Activated B cell treated with CpG ODN at 0.5 μM for 24 hours (primary cell): ENCODE results near the gene SLX9. TPM values are rescaled to one million over a fixed set of nuclear protein-coding genes. Genes with fewer than 3 reads are reported as not detected.

Source experiments
- ATAC-seq: fragments of 200-7000 bp; cut with Tn5 transposase; one replicate; pipeline ENCODE4 v1.10.0; 2021; ENCODE audit warnings: low read depth, mild to moderate bottlenecking, moderate library complexity
- CTCF ChIA-PET: fragments of 350-600 bp; sonication (Branson Sonifier 250); formaldehyde crosslinking; loops from one replicate; lab custom pipeline; 2021; ENCODE audit warnings: antibody characterized with exemption; lab: Charles Lee
- POLR2A ChIA-PET: fragments of 350-600 bp; sonication (Branson Sonifier 250); formaldehyde crosslinking; loops from one replicate; lab custom pipeline; 2021; ENCODE audit warnings: antibody characterized with exemption; lab: Charles Lee
- DNase-seq: peaks from one replicate; pipeline ENCODE4 v3.0.0; 2022
- H3K27ac Mint-ChIP-seq: one replicate; pipeline ENCODE4 v1.8.0; 2020; ENCODE audit warnings: mixed read lengths
- H3K27me3 Mint-ChIP-seq: one replicate; pipeline ENCODE4 v1.8.0; 2021; ENCODE audit warnings: mixed read lengths
- H3K36me3 Mint-ChIP-seq: one replicate; pipeline ENCODE4 v1.8.0; 2021; ENCODE audit warnings: low read depth, mixed read lengths
- H3K4me1 Mint-ChIP-seq: one replicate; pipeline ENCODE4 v1.8.0; 2021; ENCODE audit warnings: mixed read lengths
- H3K4me3 Mint-ChIP-seq: one replicate; pipeline ENCODE4 v1.8.0; 2020; ENCODE audit warnings: mild to moderate bottlenecking, mixed read lengths
- H3K9me3 Mint-ChIP-seq: one replicate; pipeline ENCODE4 v1.8.0; 2020; ENCODE audit warnings: mixed read lengths
- intact Hi-C: fragments of 100-400 bp; cut with micrococcal nuclease; formaldehyde crosslinking; loops from one replicate; pipeline ENCODE4 v1.15.1; 2024
- total RNA-seq: library from RNA; stranded (reverse); gene quantifications from 2 replicates; pipeline ENCODE4 v1.2.3, GENCODE V29; 2022
- TF ChIP-seq, protein P1 (sequence below): fragments of 200-600 bp; IDR thresholded peaks from one replicate; pipeline ENCODE4 v1.8.0; 2022; ENCODE audit warnings: antibody characterized with exemption, mild to moderate bottlenecking

SLX9 gene
- total RNA-seq, 1 donor from 2014 or later, result 26.0 TPM

DNA sequence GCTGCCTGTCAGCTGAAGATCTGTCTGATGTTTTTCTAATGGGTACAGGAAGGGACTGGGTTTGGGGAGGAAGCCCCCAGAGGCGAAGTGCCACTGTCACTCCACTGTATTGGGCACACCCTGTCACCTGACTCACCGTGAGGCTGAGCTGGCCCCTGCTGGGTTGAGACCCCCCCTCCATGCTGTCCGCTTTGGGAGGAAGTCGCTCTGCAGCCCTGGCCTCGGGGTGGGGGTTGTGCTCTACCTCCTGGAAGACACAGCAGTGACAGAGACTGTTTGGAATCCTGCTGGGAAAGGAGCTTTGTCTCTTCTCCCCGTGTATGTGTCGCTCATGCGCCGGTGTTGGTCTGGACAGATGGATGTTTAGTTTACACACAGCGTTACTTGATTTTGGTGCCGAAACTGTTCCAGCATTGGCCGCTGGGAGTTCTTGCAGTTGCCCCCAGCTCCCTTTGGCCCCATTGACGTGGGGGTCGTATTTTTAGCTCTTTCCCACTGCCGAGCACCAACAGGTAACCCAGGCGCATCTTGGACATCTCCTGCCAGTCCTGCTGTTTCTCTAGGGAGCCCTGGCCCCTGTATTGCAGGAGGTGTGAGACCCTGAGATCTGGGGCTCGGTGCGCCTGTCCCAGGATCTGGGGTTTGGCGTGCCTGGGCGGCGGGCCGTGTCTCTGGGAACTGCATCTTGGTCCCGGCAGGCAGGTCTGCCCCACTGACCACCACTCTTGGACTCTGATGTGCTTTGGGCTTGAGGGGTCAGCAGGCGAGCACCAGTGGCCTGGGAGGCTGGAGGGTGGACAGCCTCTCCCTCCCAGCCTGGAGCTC is 30.3 kb downstream of the SLX9 start:
- ATAC-seq, result no peak
- CTCF ChIA-PET, result interaction anchor here (1.3 kb wide), 1 partner anchor 167 kb away, joined by 4 read pairs; no protein-coding TSS in a partner anchor
- H3K4me3 Mint-ChIP-seq, result no peak overlapping the region

DNA sequence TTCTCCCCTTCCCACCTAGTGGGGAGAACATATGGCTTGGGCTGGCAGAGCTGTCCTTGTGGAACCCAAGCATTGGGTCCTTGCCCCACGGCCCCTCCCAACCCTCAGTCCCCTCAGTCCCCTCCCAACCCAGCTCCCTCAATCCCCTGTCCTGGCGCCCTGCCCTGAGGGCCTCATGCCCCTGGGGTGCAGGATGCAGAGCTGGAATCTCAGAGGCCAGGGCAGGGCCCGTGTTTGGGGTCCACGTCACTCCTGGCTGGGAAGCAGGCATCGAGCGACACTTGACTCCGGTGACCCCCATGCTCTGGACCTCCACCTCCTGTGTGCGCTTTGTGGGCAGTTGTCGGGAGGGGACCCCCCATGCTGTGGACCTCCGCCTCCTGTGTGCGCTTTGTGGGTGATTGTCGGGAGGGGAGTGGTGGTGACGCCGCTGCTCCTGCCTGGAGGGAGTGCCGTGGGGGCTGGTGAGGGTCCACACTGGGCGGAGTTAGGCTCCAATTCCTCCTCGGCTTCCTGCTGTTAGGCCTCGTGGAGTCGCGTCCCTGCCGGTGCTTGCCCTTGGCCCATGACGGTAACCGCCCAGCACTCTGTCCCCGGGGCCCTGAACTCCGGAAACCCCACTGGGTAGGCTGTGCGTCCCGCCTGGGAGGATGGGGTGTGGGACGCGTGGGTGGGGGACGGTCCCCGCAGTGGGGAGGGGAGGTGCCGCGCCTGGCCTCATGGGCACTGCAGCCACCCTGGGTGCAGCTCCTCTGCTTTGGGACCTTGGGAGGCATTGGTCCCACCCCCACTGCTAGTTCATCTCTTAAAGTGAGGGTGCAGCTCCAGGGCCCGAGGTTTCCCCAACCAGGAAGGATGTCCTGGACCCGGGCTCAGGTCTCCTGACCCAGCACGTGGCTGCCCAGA is 31.2 kb downstream of the SLX9 start:
- H3K27ac Mint-ChIP-seq, result no peak overlapping the region
- ChIA-PET CTCF (no interaction called here), POLR2A (interaction anchor here (0.6 kb wide), 1 partner anchor 35 kb away, joined by 3 read pairs; no protein-coding TSS in a partner anchor)
- intact Hi-C loops, result no loop called here
- DNase-seq (no peak), ATAC-seq (no peak)
- peaks cover 9% of the 10 kb centered on the region for H3K4me1 Mint-ChIP-seq
- TF ChIP-seq, protein P1, sequence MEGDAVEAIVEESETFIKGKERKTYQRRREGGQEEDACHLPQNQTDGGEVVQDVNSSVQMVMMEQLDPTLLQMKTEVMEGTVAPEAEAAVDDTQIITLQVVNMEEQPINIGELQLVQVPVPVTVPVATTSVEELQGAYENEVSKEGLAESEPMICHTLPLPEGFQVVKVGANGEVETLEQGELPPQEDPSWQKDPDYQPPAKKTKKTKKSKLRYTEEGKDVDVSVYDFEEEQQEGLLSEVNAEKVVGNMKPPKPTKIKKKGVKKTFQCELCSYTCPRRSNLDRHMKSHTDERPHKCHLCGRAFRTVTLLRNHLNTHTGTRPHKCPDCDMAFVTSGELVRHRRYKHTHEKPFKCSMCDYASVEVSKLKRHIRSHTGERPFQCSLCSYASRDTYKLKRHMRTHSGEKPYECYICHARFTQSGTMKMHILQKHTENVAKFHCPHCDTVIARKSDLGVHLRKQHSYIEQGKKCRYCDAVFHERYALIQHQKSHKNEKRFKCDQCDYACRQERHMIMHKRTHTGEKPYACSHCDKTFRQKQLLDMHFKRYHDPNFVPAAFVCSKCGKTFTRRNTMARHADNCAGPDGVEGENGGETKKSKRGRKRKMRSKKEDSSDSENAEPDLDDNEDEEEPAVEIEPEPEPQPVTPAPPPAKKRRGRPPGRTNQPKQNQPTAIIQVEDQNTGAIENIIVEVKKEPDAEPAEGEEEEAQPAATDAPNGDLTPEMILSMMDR, result no peak
- no peaks in the 10 kb centered on the region for H3K27me3 Mint-ChIP-seq
- peaks cover 28% of the 10 kb centered on the region for H3K36me3 Mint-ChIP-seq
- H3K4me3 Mint-ChIP-seq, result no peak overlapping the region
- H3K9me3 Mint-ChIP-seq, result no peaks in the 10 kb centered on the region

More for the DNA sequence above, 30.3 kb downstream of the SLX9 start:
- DNase-seq, result no peak
- peaks cover 17% of the 10 kb centered on the region for H3K4me1 Mint-ChIP-seq
- H3K27me3 Mint-ChIP-seq, result no peaks in the 10 kb centered on the region
- intact Hi-C loops, result no loop called here
- H3K9me3 Mint-ChIP-seq, result no peaks in the 10 kb centered on the region
- POLR2A ChIA-PET, result no interaction called here
- TF ChIP-seq, protein P1, result no peak
- H3K27ac Mint-ChIP-seq, result no peak overlapping the region
- H3K36me3 Mint-ChIP-seq, result peaks cover 28% of the 10 kb centered on the region

DNA sequence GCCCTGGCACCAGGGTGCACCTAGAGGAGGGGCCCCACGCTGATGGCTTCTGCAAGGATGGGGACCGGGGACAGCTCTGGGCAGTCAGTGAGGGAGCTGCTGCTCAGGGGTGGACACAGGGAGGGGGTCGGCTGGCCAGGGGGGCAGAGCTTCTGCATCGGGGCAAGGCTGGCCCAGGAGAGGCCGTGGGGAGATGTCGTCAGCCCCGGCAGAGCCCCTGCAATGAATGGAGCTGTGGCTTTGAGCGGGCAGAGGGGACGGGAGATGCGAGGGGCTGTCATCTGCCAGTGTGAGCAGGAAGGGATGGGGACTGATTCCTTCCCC is 31.8 kb downstream of the SLX9 start:
- no peak for ATAC-seq
- TF ChIP-seq, protein P1, result no peak

DNA sequence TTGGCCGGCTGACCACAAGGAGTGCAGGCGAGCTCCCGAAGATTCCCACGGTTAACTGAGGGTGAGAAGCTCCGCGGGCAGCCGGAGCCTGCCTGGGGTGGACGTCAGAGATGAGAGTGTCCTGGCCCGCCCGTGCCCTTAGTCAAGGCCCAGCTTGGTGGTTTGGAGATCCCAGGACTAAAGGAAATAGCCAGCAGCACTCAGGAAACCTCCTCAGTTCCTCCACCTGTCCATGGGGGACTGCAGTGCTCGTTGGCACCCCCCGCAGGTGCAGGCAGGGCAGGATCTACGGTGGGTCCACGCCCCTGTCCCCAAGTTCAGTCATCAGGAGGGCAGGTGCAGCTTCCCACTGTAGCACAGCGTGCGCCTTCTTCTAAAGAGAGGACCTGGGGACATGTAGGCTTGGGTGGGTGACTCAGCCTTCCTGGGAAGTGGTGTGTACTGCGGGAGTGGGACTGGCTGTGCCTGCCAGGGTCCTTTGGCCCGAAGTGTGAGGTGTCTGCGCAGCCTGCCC is 32.5 kb downstream of the SLX9 start:
- TF ChIP-seq, protein P1, result no peak
- H3K4me1 Mint-ChIP-seq, result peaks cover 9% of the 10 kb centered on the region
- ATAC-seq, result no peak
- H3K27ac Mint-ChIP-seq, result no peak overlapping the region
- DNase-seq, result no peak
- ChIA-PET POLR2A (no interaction called here), CTCF (no interaction called here)
- H3K9me3 Mint-ChIP-seq, result no peaks in the 10 kb centered on the region
- no peaks in the 10 kb centered on the region for H3K27me3 Mint-ChIP-seq
- H3K4me3 Mint-ChIP-seq, result no peak overlapping the region
- H3K36me3 Mint-ChIP-seq, result peaks cover 25% of the 10 kb centered on the region
- intact Hi-C loops, result no loop called here

More for the DNA sequence above, 31.8 kb downstream of the SLX9 start:
- peaks cover 26% of the 10 kb centered on the region for H3K36me3 Mint-ChIP-seq
- DNase-seq, result no peak
- H3K4me3 Mint-ChIP-seq, result no peak overlapping the region
- CTCF ChIA-PET, result no interaction called here
- H3K27ac Mint-ChIP-seq, result no peak overlapping the region
- intact Hi-C loops, result no loop called here
- no peaks in the 10 kb centered on the region for H3K27me3 Mint-ChIP-seq
- H3K9me3 Mint-ChIP-seq, result no peaks in the 10 kb centered on the region
- POLR2A ChIA-PET, result interaction anchor here (0.6 kb wide), 1 partner anchor 36 kb away, joined by 3 read pairs; no protein-coding TSS in a partner anchor
- H3K4me1 Mint-ChIP-seq, result peaks cover 9% of the 10 kb centered on the region
